GM19467 (cell line): Measurements from ENCODE around the gene SYCE1.
"Not testable (repeated sequence)": the region's sequence is repeated elsewhere in the genome, so short reads cannot be mapped to it uniquely, and the experiment has no call there.

Experiments used
- ATAC-seq: cut with Tn5 transposase; IDR thresholded peaks from one replicate; pipeline ENCODE4 v1.9.1; 2021; ENCODE audit warnings: mild to moderate bottlenecking, moderate library complexity; ENCODE audit not compliant: unreplicated experiment

The SYCE1 gene

GRCh38 chr10:133565441-133566294 is at the start of gene SYCE1:
Gene SYCE1 (minus strand): TSS chr10:133565583. CDS start chr10:133565529, 54 bp downstream.
- ATAC-seq, result no peak

DNA sequence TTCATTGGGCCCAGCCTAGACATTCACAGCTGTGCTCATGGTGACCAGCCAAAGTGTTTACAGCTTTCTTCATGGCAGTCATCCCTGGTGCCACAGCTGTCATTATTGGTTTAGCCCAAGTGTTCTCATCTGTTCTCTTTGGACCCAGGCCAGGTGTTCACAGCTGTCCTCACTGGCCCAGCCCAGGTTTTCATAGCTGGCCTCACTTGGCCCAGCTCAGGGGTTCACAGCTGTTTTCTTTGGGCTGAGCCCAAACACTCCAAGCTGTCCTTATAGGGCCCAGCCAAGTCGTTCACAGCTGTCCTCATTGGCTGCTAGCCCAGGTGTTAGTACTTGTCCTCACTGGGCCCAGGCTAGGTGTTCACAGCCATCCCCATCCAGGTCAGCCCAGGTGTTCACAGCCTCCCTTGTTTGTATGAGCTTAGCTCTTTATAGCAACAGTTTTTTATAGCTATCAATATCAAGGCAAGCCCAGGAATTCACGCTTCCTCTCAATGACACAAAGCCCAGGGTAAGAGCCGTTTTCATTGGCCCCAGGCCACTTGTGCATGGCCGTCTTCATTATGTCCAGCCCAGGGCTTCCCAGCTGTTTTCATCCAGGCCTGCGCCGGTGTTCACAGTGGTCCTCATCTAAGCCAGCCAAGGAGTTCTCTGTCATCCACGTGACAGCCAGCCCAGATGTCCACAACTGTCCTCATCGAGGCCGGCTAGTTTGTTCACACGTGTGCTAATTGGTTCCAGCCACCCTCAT is 49.6 kb upstream of the SYCE1 start:
- ATAC-seq, result no peak

DNA sequence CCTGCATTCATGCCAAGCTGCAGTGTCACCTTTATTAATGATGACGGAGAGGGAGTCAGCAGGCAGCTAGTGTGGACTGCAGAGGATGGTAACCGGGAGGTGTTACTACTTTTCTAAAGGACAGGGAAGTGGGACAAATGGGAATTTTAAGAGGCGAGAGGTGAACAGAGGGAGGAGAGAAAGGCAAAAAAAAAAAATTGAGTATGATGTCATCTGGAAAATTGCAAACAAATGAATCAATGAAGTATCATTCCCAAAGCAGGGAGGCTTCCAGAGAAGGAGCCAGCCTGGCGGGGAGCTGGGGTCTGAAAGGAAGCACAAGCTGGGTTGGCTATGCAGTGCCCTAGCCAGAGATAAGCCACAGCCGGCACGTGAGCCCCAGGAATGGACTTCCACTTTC is 48.3 kb upstream of the SYCE1 start:
- ATAC-seq, result no peak

- no peak for ATAC-seq
Measured at GRCh38 chr10:133611079-133611478, 45.7 kb upstream of the SYCE1 start.

DNA sequence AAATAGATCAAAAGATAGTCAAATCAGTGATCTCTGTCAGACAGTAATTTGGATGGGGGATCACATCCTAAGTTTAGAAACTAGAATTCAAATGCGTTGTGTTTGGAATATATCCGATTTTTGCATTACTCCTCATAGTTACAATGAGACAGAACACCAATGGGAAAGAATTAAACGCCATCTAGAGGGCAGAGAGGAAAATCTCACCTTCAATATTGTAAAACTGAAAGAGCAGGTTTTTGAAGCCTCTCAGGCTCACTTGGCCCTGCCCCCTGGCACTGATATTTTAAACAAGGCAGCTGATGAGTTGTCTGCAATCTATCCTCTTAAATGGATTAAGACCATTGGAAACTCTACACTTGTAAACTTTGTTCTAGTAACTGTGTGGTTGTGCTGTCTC is 43.5 kb upstream of the SYCE1 start:
- ATAC-seq, result no peak

GRCh38 chr10:133603434-133603833 is 38.1 kb upstream of the SYCE1 start:
- ATAC-seq, result not testable (repeated sequence)

- no peak for ATAC-seq
Measured at GRCh38 chr10:133600657-133601056, 35.3 kb upstream of the SYCE1 start.

- ATAC-seq, result not testable (repeated sequence)
Measured at GRCh38 chr10:133599869-133600268, 34.5 kb upstream of the SYCE1 start.

DNA sequence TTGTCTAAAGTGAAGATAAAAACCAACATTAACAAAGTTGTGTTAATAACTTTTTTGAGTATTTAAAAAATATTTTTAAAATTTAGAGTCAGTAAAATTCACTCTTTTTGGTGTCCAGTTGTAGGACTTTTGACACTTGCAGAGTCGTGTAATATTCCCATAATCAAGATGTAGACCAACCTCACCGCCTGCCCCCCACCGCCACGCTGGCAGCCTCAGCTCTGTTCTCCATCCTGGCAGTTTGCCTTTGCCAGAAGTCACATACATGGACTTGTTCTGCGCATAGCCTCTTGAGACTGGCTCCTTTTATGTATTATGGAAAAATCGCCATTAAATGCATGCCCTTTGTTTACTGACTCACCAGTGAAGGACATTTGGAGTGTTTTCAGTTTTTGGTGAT is 27.3 kb upstream of the SYCE1 start:
- ATAC-seq, result no peak

GRCh38 chr10:133590970-133591359 is 25.6 kb upstream of the SYCE1 start:
- ATAC-seq, result no peak

DNA sequence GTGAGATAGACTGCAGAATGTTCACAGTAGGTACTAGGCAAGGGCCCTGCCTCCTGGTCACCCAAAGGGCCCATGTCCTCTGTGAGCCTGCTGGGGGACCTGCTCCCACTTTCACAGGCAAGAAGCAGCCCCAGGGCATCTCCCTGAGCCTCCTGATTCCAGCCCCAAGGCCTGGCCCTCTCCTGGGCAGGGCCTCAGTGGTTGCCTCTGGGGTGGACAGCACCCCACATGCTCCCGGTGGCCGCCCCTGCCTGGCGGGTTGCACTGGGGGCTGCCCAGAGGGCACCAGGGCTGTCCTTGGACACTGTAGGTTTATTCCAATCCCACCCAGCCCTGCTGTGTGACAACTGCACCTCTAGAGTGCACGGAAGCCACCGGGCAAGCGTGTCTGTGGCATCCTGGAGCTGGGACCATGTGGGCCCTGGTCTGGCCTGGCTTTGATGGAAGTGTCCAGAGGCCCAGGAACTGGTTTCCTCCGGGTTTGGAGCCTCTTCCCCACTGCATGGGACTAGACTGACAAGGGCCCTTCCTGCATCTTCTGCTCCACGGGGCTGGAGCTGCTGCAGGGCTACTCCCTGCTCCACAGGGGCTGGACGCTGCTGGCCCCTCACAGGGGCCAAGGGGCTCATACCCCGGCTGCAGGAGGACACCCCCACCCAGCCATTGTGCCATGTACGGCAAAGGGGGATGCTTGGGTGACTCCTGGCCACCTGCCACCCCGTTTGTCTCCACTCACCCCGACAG is 25.0 kb upstream of the SYCE1 start:
- ATAC-seq, result no peak

DNA sequence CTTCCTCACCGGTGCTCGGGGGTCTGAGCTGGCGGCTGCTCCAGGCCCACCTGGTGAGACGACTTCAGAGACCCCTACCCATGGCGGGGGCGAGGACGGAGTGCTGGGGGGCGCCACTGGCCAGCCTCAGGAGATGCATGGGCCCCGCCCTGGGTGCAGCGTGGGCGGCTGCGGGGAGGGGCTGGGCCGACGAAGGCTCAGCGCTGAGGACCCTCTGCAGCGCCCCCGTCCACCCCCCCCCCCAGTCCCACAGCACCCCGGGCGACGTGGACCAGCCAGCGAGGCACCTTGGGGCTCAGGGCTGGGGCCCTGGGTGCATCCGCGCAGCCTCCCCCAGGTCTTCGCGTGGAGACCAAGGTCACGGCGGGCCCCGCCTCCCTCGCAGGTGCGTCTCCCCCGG is 11.7 kb upstream of the SYCE1 start:
- ATAC-seq, result not testable (repeated sequence)

DNA sequence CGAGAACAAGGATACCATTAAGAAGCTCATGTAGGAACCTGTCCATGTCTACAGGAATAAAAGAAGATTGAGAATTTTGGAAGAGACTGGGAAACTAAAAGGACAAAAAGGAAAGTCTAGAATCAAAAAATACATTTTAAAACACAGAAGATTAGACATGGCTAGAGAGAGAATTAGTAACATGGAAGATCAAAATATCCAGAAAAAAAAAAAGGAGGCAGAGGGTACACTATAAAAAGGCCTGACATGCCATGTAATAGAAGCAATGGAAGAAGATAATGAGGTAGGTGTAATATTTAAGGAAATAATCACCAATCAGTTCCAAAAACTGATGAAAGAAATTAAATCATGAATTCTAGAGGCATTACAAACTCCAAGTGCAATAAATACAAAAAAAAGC is 8.1 kb upstream of the SYCE1 start:
- ATAC-seq, result not testable (repeated sequence)

DNA sequence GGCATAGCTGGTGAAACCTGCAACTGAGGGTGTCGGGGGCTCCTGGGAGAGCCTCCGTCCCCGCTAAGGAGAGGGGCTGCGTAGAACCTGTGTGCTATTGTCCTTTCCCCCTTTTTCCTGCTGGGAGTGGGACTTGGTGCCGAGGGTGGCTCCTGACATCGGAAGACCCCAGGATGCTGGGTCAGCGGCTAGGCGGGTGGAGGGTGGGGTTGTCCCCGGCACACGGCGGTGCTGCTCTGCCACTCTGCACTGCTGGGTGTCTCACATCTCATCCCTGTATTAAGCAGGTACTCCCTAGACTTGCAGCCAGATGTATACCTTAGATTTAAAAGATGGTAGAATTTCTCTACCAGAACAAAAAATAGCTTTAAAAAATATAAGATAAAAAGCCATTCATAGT is 6.7 kb upstream of the SYCE1 start:
- ATAC-seq, result not testable (repeated sequence)

DNA sequence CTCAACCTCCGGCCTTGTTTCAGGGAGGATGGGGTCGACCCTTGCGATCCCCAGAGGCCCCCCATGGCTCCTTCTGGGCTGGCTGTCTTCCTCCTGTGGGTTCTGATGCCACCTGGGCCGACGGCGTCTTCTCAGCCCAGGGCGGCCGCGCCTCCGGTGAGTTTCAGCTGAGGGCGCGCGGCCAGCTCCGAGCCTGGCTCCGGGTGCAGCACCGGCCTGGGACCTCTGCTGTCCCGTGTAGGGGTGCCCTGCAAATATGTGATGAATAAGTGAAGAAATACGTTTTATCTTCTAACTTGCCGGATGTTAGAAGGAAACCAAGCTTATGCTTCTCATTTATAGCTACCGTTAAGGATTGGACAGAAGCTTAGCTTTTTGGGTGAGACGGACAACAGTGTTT is 4.4 kb upstream of the SYCE1 start:
- not testable (repeated sequence) for ATAC-seq

GRCh38 chr10:133568831-133569527 is 3.6 kb upstream of the SYCE1 start:
- not testable (repeated sequence) for ATAC-seq

DNA sequence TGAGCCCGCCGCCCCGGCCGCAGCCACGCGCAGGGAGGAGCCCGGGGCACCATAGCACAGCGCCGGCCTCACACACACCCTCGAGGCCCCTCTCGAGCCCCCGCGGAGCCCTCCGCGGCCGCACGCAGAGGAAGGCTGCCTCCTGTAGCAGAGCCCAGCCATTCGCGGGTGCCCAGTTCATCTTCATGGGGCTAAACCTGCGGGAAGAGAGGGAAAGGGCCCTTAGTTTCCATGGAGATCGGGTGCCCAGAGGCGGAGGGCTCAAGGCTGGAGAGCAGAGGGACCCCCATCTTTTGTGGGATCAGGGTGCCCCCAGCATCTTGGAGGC is 2.9 kb upstream of the SYCE1 start:
- no peak for ATAC-seq

DNA sequence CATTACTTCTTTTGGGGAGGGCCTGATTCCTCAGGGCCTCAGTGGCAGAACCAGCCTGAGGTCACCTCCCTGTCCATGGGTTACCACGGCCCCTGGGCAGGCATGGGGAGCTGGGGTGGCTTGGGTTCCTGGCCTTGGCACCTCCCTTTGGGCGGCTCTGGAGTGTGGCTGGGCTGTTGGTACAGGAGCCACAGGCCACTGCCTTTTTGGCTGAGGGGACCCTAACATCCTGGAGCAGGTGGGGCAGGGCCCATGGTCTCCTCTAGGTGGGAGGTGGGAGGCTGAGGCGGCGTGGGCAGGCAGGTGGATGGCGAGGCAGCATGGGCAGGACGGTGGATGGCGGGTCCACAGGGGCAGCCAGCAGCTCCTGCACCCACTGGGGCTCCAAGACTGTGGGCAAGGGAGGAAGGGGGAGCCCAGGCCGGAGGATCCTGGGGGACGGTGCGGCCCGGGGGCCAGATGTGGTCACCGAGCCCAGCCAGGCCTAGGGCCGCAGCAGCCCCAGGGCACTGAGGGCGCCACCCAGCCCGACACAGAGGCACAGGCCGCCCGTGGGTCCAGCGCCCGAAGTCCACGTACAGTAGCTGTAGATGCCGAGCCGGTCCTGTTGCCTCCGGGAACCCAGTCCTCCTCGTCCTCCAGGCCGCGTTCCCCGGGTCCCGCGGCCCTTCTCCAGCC is 2.4 kb upstream of the SYCE1 start:
- no peak for ATAC-seq

GRCh38 chr10:133567119-133567518 is 1.7 kb upstream of the SYCE1 start:
- ATAC-seq, result no peak

GRCh38 chr10:133564816-133565215 is 567 bp downstream of the SYCE1 start:
- no peak for ATAC-seq
